ENCODE results near the gene RSPRY1. TPM values are rescaled to one million over a fixed set of nuclear protein-coding genes. Genes with fewer than 3 reads are reported as not detected.

RSPRY1 gene
- total RNA-seq = 10 to 100 TPM; 20.4 to 28.5 (median 24.6) TPM

DNA sequence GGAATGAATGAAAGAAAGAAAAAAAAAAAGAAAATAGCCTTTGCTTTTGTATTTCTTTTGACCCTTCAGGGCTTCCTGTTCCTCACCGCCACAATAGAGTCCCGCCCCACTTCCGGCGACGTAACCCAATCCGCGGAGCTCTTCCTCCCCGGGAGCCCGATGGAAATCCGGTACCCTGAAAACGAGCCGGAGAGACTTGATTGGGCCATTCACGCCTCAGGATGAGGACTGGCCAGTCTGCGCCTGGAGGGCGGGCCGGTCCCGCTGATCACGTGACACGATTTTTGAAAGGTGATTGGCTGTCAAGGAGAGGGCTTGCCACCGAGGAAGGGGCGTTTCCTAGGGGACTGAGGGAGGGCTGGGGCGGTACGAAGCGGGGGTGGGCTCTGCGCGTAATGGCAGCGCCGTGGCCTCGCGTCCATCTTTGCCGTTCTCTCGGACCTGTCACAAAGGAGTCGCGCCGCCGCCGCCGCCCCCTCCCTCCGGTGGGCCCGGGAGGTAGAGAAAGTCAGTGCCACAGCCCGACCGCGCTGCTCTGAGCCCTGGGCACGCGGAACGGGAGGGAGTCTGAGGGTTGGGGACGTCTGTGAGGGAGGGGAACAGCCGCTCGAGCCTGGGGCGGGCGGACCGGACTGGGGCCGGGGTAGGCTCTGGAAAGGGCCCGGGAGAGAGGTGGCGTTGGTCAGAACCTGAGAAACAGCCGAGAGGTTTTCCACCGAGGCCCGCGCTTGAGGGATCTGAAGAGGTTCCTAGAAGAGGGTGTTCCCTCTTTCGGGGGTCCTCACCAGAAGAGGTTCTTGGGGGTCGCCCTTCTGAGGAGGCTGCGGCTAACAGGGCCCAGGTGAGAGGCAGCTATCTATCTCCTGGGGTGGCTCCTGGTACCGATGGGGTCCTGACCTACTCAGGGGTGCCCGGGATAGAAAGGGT lies at the start of gene RSPRY1, which contains the start of gene PSME3IP1:
TSS of gene RSPRY1 (plus strand) at position 385 of the 927 bp plus-strand sequence. CDS start 18,330 bp downstream, outside the sequence.
TSS of gene PSME3IP1 (minus strand) at position 95 of the 927 bp plus-strand sequence. CDS start 12,185 bp downstream, outside the sequence.
- 0 to 1% methylated on average over 46 to 62 of the region's 64 CpGs for WGBS, 2 donors
- Histone ChIP-seq H3K27ac (peak within 1 kb of the TSS; percentile 71 to 99 (median 97)), H3K27me3 (no peaks in the 10 kb centered on the region), H3K4me1 (peaks cover 0 to 54% (median 23%) of the 10 kb centered on the region in 4 donors), H3K4me3 (peak within 1 kb of the TSS; percentile 63 to 100 (median 98)), H3K9me3 (no peaks in the 10 kb centered on the region), H3K36me3 (no peaks in the 10 kb centered on the region)
- TF ChIP-seq POLR2A (IDR thresholded peaks at IDR 0.05) = peak; percentile 66 to 88
- TF ChIP-seq EP300 (IDR thresholded peaks at IDR 0.05) = peak; percentile 70 to 92
- TF ChIP-seq, protein P1, sequence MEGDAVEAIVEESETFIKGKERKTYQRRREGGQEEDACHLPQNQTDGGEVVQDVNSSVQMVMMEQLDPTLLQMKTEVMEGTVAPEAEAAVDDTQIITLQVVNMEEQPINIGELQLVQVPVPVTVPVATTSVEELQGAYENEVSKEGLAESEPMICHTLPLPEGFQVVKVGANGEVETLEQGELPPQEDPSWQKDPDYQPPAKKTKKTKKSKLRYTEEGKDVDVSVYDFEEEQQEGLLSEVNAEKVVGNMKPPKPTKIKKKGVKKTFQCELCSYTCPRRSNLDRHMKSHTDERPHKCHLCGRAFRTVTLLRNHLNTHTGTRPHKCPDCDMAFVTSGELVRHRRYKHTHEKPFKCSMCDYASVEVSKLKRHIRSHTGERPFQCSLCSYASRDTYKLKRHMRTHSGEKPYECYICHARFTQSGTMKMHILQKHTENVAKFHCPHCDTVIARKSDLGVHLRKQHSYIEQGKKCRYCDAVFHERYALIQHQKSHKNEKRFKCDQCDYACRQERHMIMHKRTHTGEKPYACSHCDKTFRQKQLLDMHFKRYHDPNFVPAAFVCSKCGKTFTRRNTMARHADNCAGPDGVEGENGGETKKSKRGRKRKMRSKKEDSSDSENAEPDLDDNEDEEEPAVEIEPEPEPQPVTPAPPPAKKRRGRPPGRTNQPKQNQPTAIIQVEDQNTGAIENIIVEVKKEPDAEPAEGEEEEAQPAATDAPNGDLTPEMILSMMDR (IDR thresholded peaks at IDR 0.05) = peak in 1 of 5 experiments; percentile 12
- DNase-seq (ENCODE audit: low spot score in 2 of 2) = peak; percentile 96 to 99

DNA sequence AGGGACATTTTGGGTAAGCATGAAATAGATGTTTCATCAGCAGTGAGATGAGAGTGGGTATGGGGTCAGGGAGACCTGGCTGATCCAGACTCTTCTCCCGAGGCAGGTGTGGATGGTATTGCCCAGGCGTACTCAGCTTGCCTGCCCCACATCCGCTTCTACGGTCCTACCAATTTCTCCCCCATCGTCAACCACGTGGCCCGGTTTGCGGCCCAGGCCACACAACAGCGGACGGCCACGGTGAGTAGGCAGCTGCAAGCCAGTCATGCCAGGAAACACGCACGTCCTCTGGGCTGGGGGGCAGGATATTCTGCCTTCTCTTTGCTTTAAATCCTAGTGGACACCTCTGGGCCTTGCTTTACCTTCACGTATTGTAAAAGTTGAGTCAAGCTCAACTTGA lies 49.1 kb upstream of the RSPRY1 start:
- no peak for DNase-seq (ENCODE audit: low spot score in 2 of 2)
- TF ChIP-seq, protein P1 (IDR thresholded peaks at IDR 0.05) = no peak
- TF ChIP-seq EP300 (IDR thresholded peaks at IDR 0.05) = no peak
- no peak for TF ChIP-seq POLR2A (IDR thresholded peaks at IDR 0.05)

DNA sequence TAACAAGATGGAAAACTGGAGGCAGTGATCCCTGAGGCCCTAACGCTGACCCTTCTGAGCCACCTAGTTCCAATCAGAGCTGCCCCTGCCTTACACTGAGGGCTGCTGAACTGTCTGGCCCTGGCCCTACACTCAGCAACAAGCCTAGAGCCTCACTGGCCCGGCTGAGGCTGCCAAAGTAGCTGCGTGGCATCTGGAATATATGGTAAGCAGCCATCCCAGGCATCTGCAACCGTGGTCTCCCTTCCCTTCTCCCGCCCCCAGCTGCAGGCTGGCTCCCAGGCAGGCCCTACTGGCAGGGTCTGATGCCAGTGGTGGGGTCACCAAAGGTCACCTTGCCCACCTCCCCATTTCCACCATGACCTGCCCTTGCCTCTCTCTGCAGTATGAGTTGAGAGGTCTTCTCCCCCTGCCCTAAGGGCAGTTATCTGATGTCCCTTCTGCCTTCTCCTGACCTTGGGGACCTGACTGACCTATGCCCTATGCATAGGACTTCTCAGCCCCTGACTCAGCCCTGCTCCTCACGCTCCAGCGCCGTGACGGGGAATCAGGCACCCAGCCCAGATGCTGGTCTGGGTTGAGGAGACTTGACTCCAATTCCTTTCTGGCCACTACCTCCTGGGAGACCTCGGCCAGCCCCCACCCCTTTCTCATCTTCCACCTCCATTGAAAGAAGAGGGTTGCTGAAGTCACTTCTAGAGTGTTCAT lies 48.4 kb upstream of the RSPRY1 start:
- Histone ChIP-seq H3K27ac (peak overlapping the region in 1 of 4 donors; percentile 22), H3K36me3 (peaks cover 0 to 43% (median 0%) of the 10 kb centered on the region in 3 donors), H3K27me3 (no peaks in the 10 kb centered on the region), H3K9me3 (no peaks in the 10 kb centered on the region), H3K4me3 (no peak overlapping the region), H3K4me1 (peaks cover 0 to 47% (median 12%) of the 10 kb centered on the region in 4 donors)
- DNase-seq (ENCODE audit: low spot score in 2 of 2) = no peak
- TF ChIP-seq EP300 (IDR thresholded peaks at IDR 0.05) (no peak), POLR2A (IDR thresholded peaks at IDR 0.05) (no peak)
- TF ChIP-seq, protein P1 (IDR thresholded peaks at IDR 0.05) = no peak
- 62 to 89% methylated on average over 6 to 10 of the region's 10 CpGs for WGBS, 2 donors

More for the DNA sequence above, 49.1 kb upstream of the RSPRY1 start:
- peaks cover 0 to 47% (median 10%) of the 10 kb centered on the region in 4 donors for H3K4me1 ChIP-seq
- peak overlapping the region in 1 of 4 donors; percentile 22 for H3K27ac ChIP-seq
- no peak overlapping the region for H3K4me3 ChIP-seq
- no peaks in the 10 kb centered on the region for H3K9me3 ChIP-seq
- peaks cover 0 to 43% (median 0%) of the 10 kb centered on the region in 3 donors for H3K36me3 ChIP-seq
- no peaks in the 10 kb centered on the region for H3K27me3 ChIP-seq
- 71 to 85% methylated on average over 14 of the region's 14 CpGs for WGBS, 2 donors

DNA sequence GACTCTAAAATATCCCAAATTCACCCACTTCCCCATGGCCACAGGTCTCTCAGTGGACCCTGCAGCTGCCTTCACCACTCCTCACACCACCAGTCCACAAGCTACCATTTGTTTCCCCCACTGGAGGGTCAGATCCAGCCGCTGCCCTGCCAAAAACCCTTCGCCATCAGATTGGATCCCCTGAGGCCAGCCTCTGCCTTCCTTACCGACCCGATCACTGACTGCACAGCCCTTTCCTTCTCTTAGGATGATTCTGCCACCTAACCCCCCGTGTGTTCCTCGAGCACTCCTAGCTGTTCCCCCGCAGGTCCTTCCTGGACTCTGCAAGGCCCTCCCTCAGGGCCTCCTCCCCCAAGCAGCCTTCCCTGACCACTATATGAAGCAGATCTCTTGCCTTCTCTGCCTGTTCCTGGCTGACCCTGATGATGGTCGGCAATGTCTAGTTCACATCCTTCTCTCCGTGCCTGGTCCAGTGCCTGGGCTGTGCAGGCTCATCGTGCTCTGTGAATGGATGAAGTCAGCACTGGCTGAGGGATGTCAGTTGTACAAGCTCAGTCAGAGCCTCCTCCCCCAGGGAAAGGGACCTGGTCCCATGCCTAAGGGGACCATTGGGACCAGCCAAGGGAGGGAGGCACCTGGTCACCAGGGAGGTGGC lies 47.7 kb upstream of the RSPRY1 start:
- 78 to 84% methylated on average over 10 of the region's 10 CpGs for WGBS, 2 donors
- peaks cover 0 to 47% (median 15%) of the 10 kb centered on the region in 4 donors for H3K4me1 ChIP-seq
- H3K36me3 ChIP-seq = peaks cover 0 to 43% (median 0%) of the 10 kb centered on the region in 3 donors
- TF ChIP-seq POLR2A (IDR thresholded peaks at IDR 0.05) = no peak
- TF ChIP-seq, protein P1 (IDR thresholded peaks at IDR 0.05) = no peak
- TF ChIP-seq EP300 (IDR thresholded peaks at IDR 0.05) = no peak
- no peaks in the 10 kb centered on the region for H3K27me3 ChIP-seq
- H3K4me3 ChIP-seq = no peak overlapping the region
- no peak for DNase-seq (ENCODE audit: low spot score in 2 of 2)
- peak overlapping the region in 1 of 4 donors; percentile 22 for H3K27ac ChIP-seq
- no peaks in the 10 kb centered on the region for H3K9me3 ChIP-seq

All from tibial nerve (tissue), 4 donors.